Caco-2 (cell line): Measurements from ENCODE around the gene KNOP1. TPM values are rescaled to one million over a fixed set of nuclear protein-coding genes. Genes with fewer than 3 reads are reported as not detected.

Experiments used
- BruUV-seq: library from RNA; stranded (reverse); fragments of 400-500 nt; replicated peaks from 2 replicates; lab custom pipeline; 2021; lab: Mats Ljungman, UMichigan
- CTCF ChIA-PET: fragments of 300-600 bp; sonication (Branson Sonifier 250); formaldehyde crosslinking; loops from one replicate; lab custom pipeline; 2022; ENCODE audit warnings: antibody characterized with exemption; lab: Charles Lee
- POLR2A ChIA-PET: fragments of 300-600 bp; sonication (Branson Sonifier 250); formaldehyde crosslinking; loops from one replicate; lab custom pipeline; 2022; ENCODE audit warnings: antibody characterized with exemption; lab: Charles Lee
- DNase-seq, 2 experiments: peaks; one replicate each; pipeline versions ENCODE4 v3.0.0 to v3.0.0-alpha.2; 2020 to 2022
- H3K27me3 ChIP-seq: replicated peaks from 2 replicates; pipeline ENCODE4 v1.6.0; 2011; ENCODE audit warnings: low read length; ENCODE audit not compliant: control insufficient read depth, insufficient read depth
- H3K36me3 ChIP-seq: 2 replicates; pipeline ENCODE4 v1.5.1; 2011; ENCODE audit warnings: low read length; ENCODE audit not compliant: control insufficient read depth, insufficient read depth
- H3K4me1 ChIP-seq: fragments of 250-450 bp; sonication (Bioruptor Pico); 2 replicates; pipeline ENCODE4 v1.5.1; 2020; ENCODE audit warnings: mild to moderate bottlenecking
- H3K4me3 ChIP-seq: 2 replicates; pipeline ENCODE4 v1.5.1; 2011; ENCODE audit warnings: low read depth, mild to moderate bottlenecking, control low read depth, low read length
- H3K9me3 ChIP-seq: fragments of 250-450 bp; sonication (Bioruptor Pico); 2 replicates; pipeline ENCODE4 v1.5.1; 2020; ENCODE audit warnings: mild to moderate bottlenecking, moderate library complexity
- H3K27ac Mint-ChIP-seq: one replicate; pipeline ENCODE4 v1.8.0; 2022; ENCODE audit warnings: mixed read lengths; ENCODE audit not compliant: unreplicated experiment
- H3K27me3 Mint-ChIP-seq: one replicate; pipeline ENCODE4 v1.8.0; 2022; ENCODE audit warnings: mixed read lengths; ENCODE audit not compliant: insufficient read depth, unreplicated experiment
- H3K36me3 Mint-ChIP-seq: one replicate; pipeline ENCODE4 v1.8.0; 2022; ENCODE audit warnings: mild to moderate bottlenecking, mixed read lengths; ENCODE audit not compliant: insufficient read depth, unreplicated experiment
- H3K4me1 Mint-ChIP-seq: one replicate; pipeline ENCODE4 v1.8.0; 2022; ENCODE audit warnings: low read depth, mixed read lengths; ENCODE audit not compliant: unreplicated experiment
- H3K4me3 Mint-ChIP-seq: one replicate; pipeline ENCODE4 v1.8.0; 2022; ENCODE audit warnings: mild to moderate bottlenecking, moderate library complexity, mixed read lengths; ENCODE audit not compliant: unreplicated experiment
- H3K9me3 Mint-ChIP-seq: one replicate; pipeline ENCODE4 v1.8.0; 2022; ENCODE audit warnings: mixed read lengths; ENCODE audit not compliant: unreplicated experiment
- CTCF ChIP-seq, 2 experiments: fragments of 200-600 bp in 1 of 2; IDR thresholded peaks; 1 replicate in 1 of 2; 2 replicates in 1 of 2; pipeline versions ENCODE4 v1.5.1 to v1.8.0; 2011 to 2022; ENCODE audit warnings: antibody characterized with exemption in 1 of 2, control low read depth in 1 of 2, inconsistent platforms in 1 of 2, low read depth in 1 of 2, low read length in 1 of 2, mild to moderate bottlenecking in 1 of 2, moderate library complexity in 1 of 2; ENCODE audit not compliant: insufficient read depth in 1 of 2, severe bottlenecking in 1 of 2, unreplicated experiment in 1 of 2
- intact Hi-C: fragments of 100-400 bp; cut with micrococcal nuclease; formaldehyde crosslinking; loops from one replicate; pipeline ENCODE4 v1.10.0; 2022; ENCODE audit not compliant: unreplicated experiment
- total RNA-seq: library from RNA; stranded (reverse); gene quantifications from 2 replicates; pipeline ENCODE4 v1.2.3, GENCODE V29; 2022

The KNOP1 gene
- total RNA-seq, 1 experiment from 2014 or later: 29.3 TPM

GRCh38 chr16:19745286-19746010 is 27.4 kb upstream of the KNOP1 start:
- no peak overlapping the region for H3K4me3 ChIP-seq
- peaks cover 32% of the 10 kb centered on the region for H3K4me1 ChIP-seq
- peaks cover 9% of the 10 kb centered on the region for H3K4me1 Mint-ChIP-seq
- H3K27ac Mint-ChIP-seq: no peak overlapping the region
- no TSS peak for BruUV-seq
- H3K9me3 ChIP-seq: no peaks in the 10 kb centered on the region
- no peak for TF ChIP-seq CTCF (IDR thresholded peaks at IDR 0.05; ENCODE audit: insufficient read depth in 1 of 2, low read depth in 1 of 2, low read length in 1 of 2, severe bottlenecking in 1 of 2, unreplicated experiment in 1 of 2)
- no peaks in the 10 kb centered on the region for H3K36me3 Mint-ChIP-seq
- no peaks in the 10 kb centered on the region for H3K27me3 ChIP-seq
- no peaks in the 10 kb centered on the region for H3K27me3 Mint-ChIP-seq
- H3K36me3 ChIP-seq: no peaks in the 10 kb centered on the region
- H3K9me3 Mint-ChIP-seq: no peaks in the 10 kb centered on the region
- intact Hi-C loops: no loop called here
- no peak overlapping the region for H3K4me3 Mint-ChIP-seq
- DNase-seq: no peak
- POLR2A ChIA-PET: no interaction called here
- CTCF ChIA-PET: no interaction called here

- Mint-ChIP-seq H3K9me3 (no peaks in the 10 kb centered on the region), H3K4me1 (peaks cover 9% of the 10 kb centered on the region), H3K27me3 (no peaks in the 10 kb centered on the region), H3K27ac (no peak overlapping the region), H3K36me3 (no peaks in the 10 kb centered on the region), H3K4me3 (no peak overlapping the region)
- BruUV-seq: no TSS peak
- H3K27me3 ChIP-seq: no peaks in the 10 kb centered on the region
- no peaks in the 10 kb centered on the region for H3K36me3 ChIP-seq
- DNase-seq: no peak
- no peaks in the 10 kb centered on the region for H3K9me3 ChIP-seq
- H3K4me1 ChIP-seq: peaks cover 32% of the 10 kb centered on the region
- POLR2A ChIA-PET: no interaction called here
- CTCF ChIA-PET: no interaction called here
- intact Hi-C loops: no loop called here
- no peak overlapping the region for H3K4me3 ChIP-seq
- no peak for TF ChIP-seq CTCF (IDR thresholded peaks at IDR 0.05; ENCODE audit: insufficient read depth in 1 of 2, low read depth in 1 of 2, low read length in 1 of 2, severe bottlenecking in 1 of 2, unreplicated experiment in 1 of 2)
Observed at GRCh38 chr16:19744670-19745069, 26.6 kb upstream of the KNOP1 start.

- TF ChIP-seq CTCF (IDR thresholded peaks at IDR 0.05; ENCODE audit: insufficient read depth in 1 of 2, low read depth in 1 of 2, low read length in 1 of 2, severe bottlenecking in 1 of 2, unreplicated experiment in 1 of 2): no peak
- H3K4me3 ChIP-seq: no peak overlapping the region
- intact Hi-C loops: no loop called here
- no peaks in the 10 kb centered on the region for H3K27me3 Mint-ChIP-seq
- no peak overlapping the region for H3K4me3 Mint-ChIP-seq
- peaks cover 25% of the 10 kb centered on the region for H3K4me1 ChIP-seq
- H3K4me1 Mint-ChIP-seq: peaks cover 9% of the 10 kb centered on the region
- CTCF ChIA-PET: interaction anchor here (1.1 kb wide), 1 partner anchor 142 kb away, joined by 3 read pairs; no protein-coding TSS in a partner anchor
- H3K9me3 ChIP-seq: no peaks in the 10 kb centered on the region
- peaks cover 3% of the 10 kb centered on the region for H3K36me3 Mint-ChIP-seq
- no peaks in the 10 kb centered on the region for H3K9me3 Mint-ChIP-seq
- no peak overlapping the region for H3K27ac Mint-ChIP-seq
- BruUV-seq: no TSS peak
- POLR2A ChIA-PET: interaction anchor here (0.8 kb wide), 1 partner anchor 25 kb away, joined by 3 read pairs; the partner anchor contains the start of genes IQCK and KNOP1
- no peaks in the 10 kb centered on the region for H3K36me3 ChIP-seq
- no peaks in the 10 kb centered on the region for H3K27me3 ChIP-seq
- DNase-seq: no peak
Observed at GRCh38 chr16:19743816-19744159, 25.8 kb upstream of the KNOP1 start.
